Activated T-cell treated with anti-CD3 and anti-CD28 coated beads, Interleukin-2, amount 50 U/mL, for 4 hours (primary cell): Measurements from ENCODE around the gene USP17L11. TPM values are rescaled to one million over a fixed set of nuclear protein-coding genes. Genes with fewer than 3 reads are reported as not detected.
"Not testable (repeated sequence)": the region's sequence is repeated elsewhere in the genome, so short reads cannot be mapped to it uniquely, and the experiment has no call there.

Experiments used
- ATAC-seq, 2 donors: fragments of 200-7000 bp; cut with Tn5 transposase; one replicate each; pipeline ENCODE4 v1.10.0; 2021
- DNase-seq: peaks from one replicate; pipeline ENCODE4 v3.0.0-alpha.2; 2020
- H3K27me3 Mint-ChIP-seq: one replicate; pipeline ENCODE4 v1.8.0; 2021; ENCODE audit warnings: low read depth, mixed read lengths
- H3K36me3 Mint-ChIP-seq: one replicate; pipeline ENCODE4 v1.8.0; 2022; ENCODE audit warnings: mixed read lengths; ENCODE audit not compliant: insufficient read depth
- H3K4me1 Mint-ChIP-seq: one replicate; pipeline ENCODE4 v1.8.0; 2021; ENCODE audit warnings: low read depth, mixed read lengths
- H3K4me3 Mint-ChIP-seq: one replicate; pipeline ENCODE4 v1.8.0; 2021; ENCODE audit warnings: mild to moderate bottlenecking, moderate library complexity, mixed read lengths
- H3K9me3 Mint-ChIP-seq: one replicate; pipeline ENCODE4 v1.8.0; 2021; ENCODE audit warnings: mixed read lengths
- total RNA-seq, 3 donors: library from RNA; stranded (reverse); gene quantifications; one replicate each; pipeline ENCODE4 v1.2.1, GENCODE V29; 2021

Gene USP17L11
- not detected for total RNA-seq

GRCh38 chr4:9215105-9215504 is at the start of gene USP17L11:
TSS of gene USP17L11 (plus strand) at chr4:9215405. CDS start at chr4:9215405, 0 bp downstream.
- H3K4me3 Mint-ChIP-seq, DNase-seq, H3K27me3 Mint-ChIP-seq, H3K9me3 Mint-ChIP-seq, H3K4me1 Mint-ChIP-seq, H3K36me3 Mint-ChIP-seq, ATAC-seq: not testable (repeated sequence)

- H3K4me3 Mint-ChIP-seq, H3K4me1 Mint-ChIP-seq, DNase-seq, H3K9me3 Mint-ChIP-seq, H3K27me3 Mint-ChIP-seq, ATAC-seq, H3K36me3 Mint-ChIP-seq: not testable (repeated sequence)
These were observed 49.2 kb upstream of the USP17L11 start for GRCh38 chr4:9165990-9166389.

GRCh38 chr4:9169791-9170459 is 45.3 kb upstream of the USP17L11 start, which contains the start of gene FAM90A26:
TSS of gene FAM90A26 (plus strand) at chr4:9170409. CDS start at chr4:9173173, 2,764 bp downstream.
- not testable (repeated sequence) for H3K36me3 Mint-ChIP-seq, H3K27me3 Mint-ChIP-seq, ATAC-seq

GRCh38 chr4:9210357-9210756 is 4.8 kb upstream of the USP17L11 start, which contains the start of gene USP17L10:
TSS of gene USP17L10 (plus strand) at chr4:9210657. CDS start at chr4:9210657, 0 bp downstream.
- H3K36me3 Mint-ChIP-seq, H3K4me1 Mint-ChIP-seq, H3K9me3 Mint-ChIP-seq, H3K4me3 Mint-ChIP-seq, H3K27me3 Mint-ChIP-seq, ATAC-seq, DNase-seq: not testable (repeated sequence)

More at GRCh38 chr4:9169791-9170459, 45.3 kb upstream of the USP17L11 start, which contains the start of gene FAM90A26:
- not testable (repeated sequence) for H3K4me3 Mint-ChIP-seq, H3K4me1 Mint-ChIP-seq, DNase-seq, H3K9me3 Mint-ChIP-seq

GRCh38 chr4:9214701-9215100 is 504 bp upstream of the USP17L11 start:
- not testable (repeated sequence) for DNase-seq, H3K4me3 Mint-ChIP-seq, H3K9me3 Mint-ChIP-seq, H3K27me3 Mint-ChIP-seq, ATAC-seq, H3K4me1 Mint-ChIP-seq, H3K36me3 Mint-ChIP-seq

- not testable (repeated sequence) for DNase-seq, H3K36me3 Mint-ChIP-seq, H3K4me3 Mint-ChIP-seq, ATAC-seq, H3K4me1 Mint-ChIP-seq, H3K27me3 Mint-ChIP-seq, H3K9me3 Mint-ChIP-seq
These were observed 4.6 kb downstream of the USP17L11 start, which contains the start of gene USP17L12 for GRCh38 chr4:9219852-9220251. TSS of gene USP17L12 (plus strand) at chr4:9220152. CDS start at chr4:9220152, 0 bp downstream.

GRCh38 chr4:9224596-9224995 is 9.4 kb downstream of the USP17L11 start, which contains the start of gene USP17L13:
TSS of gene USP17L13 (plus strand) at chr4:9224896. CDS start at chr4:9224896, 0 bp downstream.
- ATAC-seq, DNase-seq, H3K27me3 Mint-ChIP-seq, H3K4me1 Mint-ChIP-seq, H3K4me3 Mint-ChIP-seq, H3K9me3 Mint-ChIP-seq, H3K36me3 Mint-ChIP-seq: not testable (repeated sequence)

GRCh38 chr4:9230249-9230648 is 15.0 kb downstream of the USP17L11 start:
- not testable (repeated sequence) for H3K36me3 Mint-ChIP-seq, DNase-seq, H3K27me3 Mint-ChIP-seq, ATAC-seq, H3K4me3 Mint-ChIP-seq, H3K4me1 Mint-ChIP-seq, H3K9me3 Mint-ChIP-seq

- H3K27me3 Mint-ChIP-seq, H3K4me1 Mint-ChIP-seq, ATAC-seq, H3K36me3 Mint-ChIP-seq, DNase-seq, H3K4me3 Mint-ChIP-seq, H3K9me3 Mint-ChIP-seq: not testable (repeated sequence)
These were observed 18.9 kb downstream of the USP17L11 start, which contains the start of gene USP17L15 for GRCh38 chr4:9234085-9234484. TSS of gene USP17L15 (plus strand) at chr4:9234385. CDS start at chr4:9234385, 0 bp downstream.

- H3K36me3 Mint-ChIP-seq, H3K27me3 Mint-ChIP-seq, ATAC-seq, H3K4me1 Mint-ChIP-seq, H3K4me3 Mint-ChIP-seq, H3K9me3 Mint-ChIP-seq, DNase-seq: not testable (repeated sequence)
These were observed 23.3 kb downstream of the USP17L11 start for GRCh38 chr4:9238461-9238860.

- H3K36me3 Mint-ChIP-seq, H3K4me3 Mint-ChIP-seq, ATAC-seq, DNase-seq, H3K9me3 Mint-ChIP-seq, H3K27me3 Mint-ChIP-seq, H3K4me1 Mint-ChIP-seq: not testable (repeated sequence)
These were observed 28.4 kb downstream of the USP17L11 start, which contains the start of gene USP17L17 for GRCh38 chr4:9243579-9243978. TSS of gene USP17L17 (plus strand) at chr4:9243879. CDS start at chr4:9243879, 0 bp downstream.

- peak; percentile 6 for DNase-seq
- not testable (repeated sequence) for H3K9me3 Mint-ChIP-seq, ATAC-seq
These were observed 32.9 kb downstream of the USP17L11 start, which contains the start of gene USP17L18 for GRCh38 chr4:9247953-9248680. TSS of gene USP17L18 (plus strand) at chr4:9248630. CDS start at chr4:9248630, 0 bp downstream.

GRCh38 chr4:9253078-9253477 is 37.9 kb downstream of the USP17L11 start, which contains the start of gene USP17L19:
TSS of gene USP17L19 (plus strand) at chr4:9253378. CDS start at chr4:9253378, 0 bp downstream.
- not testable (repeated sequence) for DNase-seq, H3K4me1 Mint-ChIP-seq, H3K36me3 Mint-ChIP-seq, H3K9me3 Mint-ChIP-seq, ATAC-seq, H3K4me3 Mint-ChIP-seq, H3K27me3 Mint-ChIP-seq

More at GRCh38 chr4:9247953-9248680, 32.9 kb downstream of the USP17L11 start, which contains the start of gene USP17L18:
- not testable (repeated sequence) for H3K27me3 Mint-ChIP-seq, H3K36me3 Mint-ChIP-seq, H3K4me1 Mint-ChIP-seq, H3K4me3 Mint-ChIP-seq

- H3K4me1 Mint-ChIP-seq, ATAC-seq, H3K9me3 Mint-ChIP-seq, H3K27me3 Mint-ChIP-seq, DNase-seq, H3K36me3 Mint-ChIP-seq, H3K4me3 Mint-ChIP-seq: not testable (repeated sequence)
These were observed 42.6 kb downstream of the USP17L11 start, which contains the start of gene USP17L20 for GRCh38 chr4:9257824-9258223. TSS of gene USP17L20 (plus strand) at chr4:9258124. CDS start at chr4:9258124, 0 bp downstream.
